Panc1 (cell line): ENCODE measurements around the gene SULF2. TPM values are rescaled to one million over a fixed set of nuclear protein-coding genes. Genes with fewer than 3 reads are reported as not detected.

ENCODE experiments used
- ATAC-seq: fragments of 200-7000 bp; cut with Tn5 transposase; 2 replicates; pipeline ENCODE4 v1.9.1; 2020; ENCODE audit warnings: mild to moderate bottlenecking, moderate library complexity
- BruUV-seq: library from RNA; stranded (reverse); fragments of 400-500 nt; replicated peaks from 2 replicates; lab custom pipeline; 2021; lab: Mats Ljungman, UMichigan
- CTCF ChIA-PET: fragments of 300-600 bp; sonication (Branson Sonifier 250); formaldehyde crosslinking; loops from one replicate; lab custom pipeline; 2022; ENCODE audit warnings: antibody characterized with exemption; lab: Charles Lee
- POLR2A ChIA-PET: fragments of 300-600 bp; sonication (Branson Sonifier 250); formaldehyde crosslinking; loops from one replicate; lab custom pipeline; 2022; ENCODE audit warnings: antibody characterized with exemption; lab: Charles Lee
- DNase-seq: peaks from one replicate; pipeline ENCODE4 v3.0.0-alpha.2; 2010; ENCODE audit warnings: low read depth, low spot score
- H3K27ac ChIP-seq: 2 replicates; pipeline ENCODE4 v1.5.1; 2011; ENCODE audit warnings: mild to moderate bottlenecking, low read length, inconsistent platforms
- H3K27me3 ChIP-seq: fragments of 200-500 bp; sonication (Bioruptor generic); 2 replicates; pipeline ENCODE4 v1.6.0; 2014; ENCODE audit warnings: low read length, inconsistent platforms; ENCODE audit not compliant: control insufficient read depth, insufficient read depth
- H3K36me3 ChIP-seq: fragments of 200-500 bp; sonication (Bioruptor generic); 2 replicates; pipeline ENCODE4 v1.5.1; 2014; ENCODE audit warnings: inconsistent platforms, mild to moderate bottlenecking, low read length, moderate library complexity; ENCODE audit not compliant: control insufficient read depth, insufficient read depth
- H3K4me1 ChIP-seq: 2 replicates; pipeline ENCODE4 v1.5.1; 2011; ENCODE audit warnings: inconsistent platforms, mild to moderate bottlenecking, low read length, moderate library complexity; ENCODE audit not compliant: control insufficient read depth, insufficient read depth
- H3K4me3 ChIP-seq, 2 experiments: 2 replicates each; pipeline ENCODE4 v1.5.1; 2011 to 2012; ENCODE audit warnings: low read depth in 2 of 2, low read length in 2 of 2, mild to moderate bottlenecking in 2 of 2, inconsistent platforms in 1 of 2, moderate library complexity in 1 of 2
- H3K9me3 ChIP-seq: fragments of 200-500 bp; sonication (Bioruptor generic); 2 replicates; pipeline ENCODE4 v1.5.1; 2014; ENCODE audit warnings: low read depth, mild to moderate bottlenecking, inconsistent platforms, low read length, moderate library complexity; ENCODE audit not compliant: control insufficient read depth, insufficient read depth
- POLR2AphosphoS5 ChIP-seq: IDR thresholded peaks from 2 replicates; pipeline ENCODE4 v1.6.1; 2012; ENCODE audit warnings: mild to moderate bottlenecking, low read depth, low read length, moderate library complexity
- SIN3A ChIP-seq: IDR thresholded peaks from 2 replicates; pipeline ENCODE4 v1.6.1; 2012; ENCODE audit warnings: low read depth, mild to moderate bottlenecking, low read length, moderate library complexity, borderline replicate concordance; ENCODE audit not compliant: insufficient read depth
- TCF7L2 ChIP-seq: IDR thresholded peaks from 2 replicates; pipeline ENCODE4 v1.6.1; 2011; ENCODE audit warnings: mild to moderate bottlenecking, low read depth, low read length, inconsistent platforms
- in situ Hi-C: cut with HindIII; loops from 2 replicates; pipeline ENCODE4 v1.10.0; 2016; ENCODE audit warnings: low sequenced_read_pairs, low pct_unique_long_range_greater_than_20kb
- intact Hi-C: fragments of 100-400 bp; cut with micrococcal nuclease; formaldehyde crosslinking; loops from one replicate; pipeline ENCODE4 v1.10.0; 2022; ENCODE audit not compliant: unreplicated experiment
- total RNA-seq: library from RNA; stranded (reverse); gene quantifications from one replicate; pipeline ENCODE4 v1.2.1, GENCODE V29; 2021; ENCODE audit not compliant: unreplicated experiment
- TF ChIP-seq, protein P1 (sequence below), 2 experiments: IDR thresholded peaks; 2 replicates each; pipeline ENCODE4 v1.6.1; 2011 to 2012; ENCODE audit warnings: low read depth in 2 of 2, control low read depth in 1 of 2, low read length in 1 of 2, mild to moderate bottlenecking in 1 of 2, moderate library complexity in 1 of 2; ENCODE audit not compliant: insufficient read depth in 1 of 2
- TF ChIP-seq, protein P2 (sequence below): fragments of 450-650 bp; IDR thresholded peaks from 2 replicates; pipeline ENCODE4 v1.5.1; 2017; ENCODE audit warnings: mild to moderate bottlenecking

The SULF2 gene
- total RNA-seq, 1 experiment from 2014 or later, result 1.4 TPM

DNA sequence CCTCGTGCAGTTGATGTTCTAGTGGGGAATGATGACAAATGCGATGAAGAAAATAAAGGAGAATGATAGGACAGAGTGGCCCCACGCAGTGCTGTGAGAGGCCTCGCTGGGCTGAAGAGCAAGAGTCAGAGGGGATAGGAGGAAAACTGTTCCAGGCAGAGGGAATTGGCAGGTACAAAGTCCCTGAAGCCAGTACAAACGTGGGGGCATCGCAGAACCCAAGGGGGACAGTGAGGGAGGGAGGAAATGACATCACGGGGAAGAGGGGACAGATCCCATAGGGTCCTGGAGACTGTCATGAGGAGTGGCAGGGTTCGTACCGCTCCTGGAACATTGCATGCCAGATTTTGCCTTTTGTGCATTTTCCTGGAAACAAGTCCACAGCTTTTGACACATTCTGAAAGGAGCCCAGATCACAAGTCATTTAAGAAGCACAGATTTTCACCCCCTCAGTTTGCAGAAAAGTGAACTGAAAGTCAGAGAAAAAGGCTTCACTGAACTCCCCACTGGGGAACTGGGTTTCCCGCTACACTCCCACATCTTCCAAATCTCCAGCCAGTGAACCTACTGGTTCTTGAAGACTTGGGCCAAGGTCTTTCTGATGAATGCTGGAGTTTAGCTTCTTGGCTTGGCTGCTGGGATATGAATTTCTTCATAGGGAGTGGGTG is 77.0 kb downstream of the SULF2 start:
- no TSS peak for BruUV-seq
- intact Hi-C loops, result no loop called here
- Histone ChIP-seq H3K9me3 (no peaks in the 10 kb centered on the region), H3K36me3 (no peaks in the 10 kb centered on the region), H3K27me3 (peaks cover 2% of the 10 kb centered on the region; the same call in 1 of the 2 replicates), H3K4me3 (no peak overlapping the region), H3K27ac (no peak overlapping the region), H3K4me1 (no peaks in the 10 kb centered on the region; the same call in 1 of the 2 replicates)
- ChIA-PET POLR2A (no interaction called here), CTCF (interaction anchor here (0.7 kb wide), 1 partner anchor 912 kb away, joined by 3 read pairs; no protein-coding TSS in a partner anchor)
- no peak for DNase-seq
- in situ Hi-C loops, result no loop called here
- no peak for ATAC-seq
- TF ChIP-seq, protein P1, sequence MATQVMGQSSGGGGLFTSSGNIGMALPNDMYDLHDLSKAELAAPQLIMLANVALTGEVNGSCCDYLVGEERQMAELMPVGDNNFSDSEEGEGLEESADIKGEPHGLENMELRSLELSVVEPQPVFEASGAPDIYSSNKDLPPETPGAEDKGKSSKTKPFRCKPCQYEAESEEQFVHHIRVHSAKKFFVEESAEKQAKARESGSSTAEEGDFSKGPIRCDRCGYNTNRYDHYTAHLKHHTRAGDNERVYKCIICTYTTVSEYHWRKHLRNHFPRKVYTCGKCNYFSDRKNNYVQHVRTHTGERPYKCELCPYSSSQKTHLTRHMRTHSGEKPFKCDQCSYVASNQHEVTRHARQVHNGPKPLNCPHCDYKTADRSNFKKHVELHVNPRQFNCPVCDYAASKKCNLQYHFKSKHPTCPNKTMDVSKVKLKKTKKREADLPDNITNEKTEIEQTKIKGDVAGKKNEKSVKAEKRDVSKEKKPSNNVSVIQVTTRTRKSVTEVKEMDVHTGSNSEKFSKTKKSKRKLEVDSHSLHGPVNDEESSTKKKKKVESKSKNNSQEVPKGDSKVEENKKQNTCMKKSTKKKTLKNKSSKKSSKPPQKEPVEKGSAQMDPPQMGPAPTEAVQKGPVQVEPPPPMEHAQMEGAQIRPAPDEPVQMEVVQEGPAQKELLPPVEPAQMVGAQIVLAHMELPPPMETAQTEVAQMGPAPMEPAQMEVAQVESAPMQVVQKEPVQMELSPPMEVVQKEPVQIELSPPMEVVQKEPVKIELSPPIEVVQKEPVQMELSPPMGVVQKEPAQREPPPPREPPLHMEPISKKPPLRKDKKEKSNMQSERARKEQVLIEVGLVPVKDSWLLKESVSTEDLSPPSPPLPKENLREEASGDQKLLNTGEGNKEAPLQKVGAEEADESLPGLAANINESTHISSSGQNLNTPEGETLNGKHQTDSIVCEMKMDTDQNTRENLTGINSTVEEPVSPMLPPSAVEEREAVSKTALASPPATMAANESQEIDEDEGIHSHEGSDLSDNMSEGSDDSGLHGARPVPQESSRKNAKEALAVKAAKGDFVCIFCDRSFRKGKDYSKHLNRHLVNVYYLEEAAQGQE (IDR thresholded peaks at IDR 0.05; ENCODE audit: insufficient read depth in 1 of 2, low read depth in 2 of 2, low read length in 1 of 2), result no peak
- TF ChIP-seq TCF7L2 (no peak), SIN3A (no peak)
- TF ChIP-seq, protein P2, sequence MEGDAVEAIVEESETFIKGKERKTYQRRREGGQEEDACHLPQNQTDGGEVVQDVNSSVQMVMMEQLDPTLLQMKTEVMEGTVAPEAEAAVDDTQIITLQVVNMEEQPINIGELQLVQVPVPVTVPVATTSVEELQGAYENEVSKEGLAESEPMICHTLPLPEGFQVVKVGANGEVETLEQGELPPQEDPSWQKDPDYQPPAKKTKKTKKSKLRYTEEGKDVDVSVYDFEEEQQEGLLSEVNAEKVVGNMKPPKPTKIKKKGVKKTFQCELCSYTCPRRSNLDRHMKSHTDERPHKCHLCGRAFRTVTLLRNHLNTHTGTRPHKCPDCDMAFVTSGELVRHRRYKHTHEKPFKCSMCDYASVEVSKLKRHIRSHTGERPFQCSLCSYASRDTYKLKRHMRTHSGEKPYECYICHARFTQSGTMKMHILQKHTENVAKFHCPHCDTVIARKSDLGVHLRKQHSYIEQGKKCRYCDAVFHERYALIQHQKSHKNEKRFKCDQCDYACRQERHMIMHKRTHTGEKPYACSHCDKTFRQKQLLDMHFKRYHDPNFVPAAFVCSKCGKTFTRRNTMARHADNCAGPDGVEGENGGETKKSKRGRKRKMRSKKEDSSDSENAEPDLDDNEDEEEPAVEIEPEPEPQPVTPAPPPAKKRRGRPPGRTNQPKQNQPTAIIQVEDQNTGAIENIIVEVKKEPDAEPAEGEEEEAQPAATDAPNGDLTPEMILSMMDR, result no peak

DNA sequence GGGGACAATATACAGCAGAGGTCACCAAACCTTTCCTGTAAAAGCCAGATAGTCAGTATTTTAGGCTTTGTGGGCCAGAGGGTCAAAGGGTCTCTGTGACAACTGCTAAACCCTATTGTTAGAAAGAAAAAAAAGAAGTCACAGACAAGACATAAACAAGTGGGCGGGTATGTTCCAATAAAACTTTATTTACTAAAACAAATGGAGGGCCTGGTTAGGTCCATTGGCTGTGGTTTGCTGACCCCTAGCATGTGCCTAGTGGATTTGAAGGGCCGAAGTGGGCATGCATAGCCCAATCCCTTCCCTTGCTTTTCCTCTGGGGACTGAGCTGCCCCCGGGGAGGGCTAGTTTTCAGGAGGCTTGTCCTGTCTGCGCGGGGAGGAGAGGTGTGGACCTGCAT is 78.9 kb downstream of the SULF2 start:
- Histone ChIP-seq H3K36me3 (no peaks in the 10 kb centered on the region), H3K4me1 (no peaks in the 10 kb centered on the region; the same call in 1 of the 2 replicates), H3K27me3 (peaks cover 2% of the 10 kb centered on the region; the same call in 1 of the 2 replicates), H3K4me3 (no peak overlapping the region), H3K9me3 (no peaks in the 10 kb centered on the region), H3K27ac (no peak overlapping the region)
- POLR2A ChIA-PET, result no interaction called here
- DNase-seq (no peak), ATAC-seq (no peak)
- no TSS peak for BruUV-seq
- in situ Hi-C loops, result no loop called here
- TF ChIP-seq POLR2AphosphoS5, result no peak
- no peak for TF ChIP-seq SIN3A
- TF ChIP-seq, protein P2, result no peak
- TF ChIP-seq TCF7L2, result no peak
- TF ChIP-seq, protein P1 (IDR thresholded peaks at IDR 0.05; ENCODE audit: insufficient read depth in 1 of 2, low read depth in 2 of 2, low read length in 1 of 2), result no peak
- intact Hi-C loops, result no loop called here
- CTCF ChIA-PET, result no interaction called here
